OCI-M1 (cell line): ENCODE measurements around the gene ERBB3.

Experiments used
- DNase-seq: peaks from one replicate; lab custom pipeline; 2025; lab: John Stamatoyannopoulos, UW

The ERBB3 gene

GRCh38 chr12:56078931-56079722, 838 bp upstream of the ERBB3 start:
- DNase-seq, result peak; percentile 92

- no peak for DNase-seq
These were observed 682 bp downstream of the ERBB3 start for GRCh38 chr12:56080556-56081138.

- DNase-seq, result no peak
These were observed 1.7 kb downstream of the ERBB3 start for GRCh38 chr12:56081393-56082347.

- no peak for DNase-seq
These were observed 2.4 kb downstream of the ERBB3 start for GRCh38 chr12:56082382-56082781.

- DNase-seq, result no peak
These were observed 3.0 kb downstream of the ERBB3 start for GRCh38 chr12:56082967-56083366.

GRCh38 chr12:56084958-56085543, 5.1 kb downstream of the ERBB3 start:
- DNase-seq, result peak; percentile 56

GRCh38 chr12:56086096-56086495, 6.1 kb downstream of the ERBB3 start:
- DNase-seq, result no peak

- DNase-seq, result no peak
These were observed 6.6 kb downstream of the ERBB3 start for GRCh38 chr12:56086608-56087007.

- DNase-seq, result no peak
These were observed 7.3 kb downstream of the ERBB3 start for GRCh38 chr12:56087220-56087619.

GRCh38 chr12:56097738-56098137, 17.8 kb downstream of the ERBB3 start:
- DNase-seq, result no peak

GRCh38 chr12:56098592-56098991, 18.6 kb downstream of the ERBB3 start:
- no peak for DNase-seq

GRCh38 chr12:56099787-56100186, 19.8 kb downstream of the ERBB3 start:
- no peak for DNase-seq

GRCh38 chr12:56101045-56101444, 21.1 kb downstream of the ERBB3 start:
- DNase-seq, result no peak

- no peak for DNase-seq
These were observed 22.7 kb downstream of the ERBB3 start for GRCh38 chr12:56102683-56103065.

- DNase-seq, result no peak
These were observed 23.2 kb downstream of the ERBB3 start for GRCh38 chr12:56103066-56103711.

GRCh38 chr12:56103823-56104108, 23.8 kb downstream of the ERBB3 start:
- DNase-seq, result no peak

GRCh38 chr12:56104109-56104814, 24.3 kb downstream of the ERBB3 start, which contains the start of gene PA2G4:
PA2G4 (plus strand) TSS chr12:56104559; CDS start chr12:56104738, 179 bp downstream.
- DNase-seq, result peak; percentile 99

- peak; percentile 46 for DNase-seq
These were observed 25.0 kb downstream of the ERBB3 start for GRCh38 chr12:56104815-56105608.

GRCh38 chr12:56105609-56105902, 25.6 kb downstream of the ERBB3 start:
- no peak for DNase-seq

GRCh38 chr12:56107242-56107641, 27.3 kb downstream of the ERBB3 start:
- no peak for DNase-seq

- DNase-seq, result no peak
These were observed 30.6 kb downstream of the ERBB3 start for GRCh38 chr12:56110571-56110970.
